GM23248 (cell line): ENCODE results near the gene CD47. TPM values are rescaled to one million over a fixed set of nuclear protein-coding genes. Genes with fewer than 3 reads are reported as not detected.
A peak's percentile ranks its signal among the peaks of the same experiment; 100 is the strongest.

ENCODE experiments used
- DNase-seq: peaks from one replicate; pipeline ENCODE4 v3.0.0-alpha.2; 2015
- H2AFZ ChIP-seq: fragments of 200-600 bp; sonication (generic); 2 replicates; pipeline ENCODE4 v1.6.1; 2016; ENCODE audit warnings: antibody characterized with exemption
- H3F3A ChIP-seq: fragments of 200-600 bp; sonication (generic); 2 replicates; pipeline ENCODE4 v1.6.1; 2016; ENCODE audit warnings: mild to moderate bottlenecking, antibody characterized with exemption, mixed run types; ENCODE audit not compliant: insufficient read depth
- H3K27ac ChIP-seq: fragments of 200-600 bp; sonication (generic); 2 replicates; pipeline ENCODE4 v1.5.1; 2016; ENCODE audit warnings: mild to moderate bottlenecking
- H3K27me3 ChIP-seq: fragments of 200-600 bp; sonication (generic); replicated peaks from 2 replicates; pipeline ENCODE4 v1.6.1; 2016; ENCODE audit warnings: mild to moderate bottlenecking; ENCODE audit not compliant: insufficient read depth
- H3K36me3 ChIP-seq: fragments of 200-600 bp; sonication (generic); 2 replicates; pipeline ENCODE4 v1.6.1; 2016; ENCODE audit warnings: low read depth, mild to moderate bottlenecking
- H3K4me1 ChIP-seq: fragments of 200-600 bp; sonication (generic); 2 replicates; pipeline ENCODE4 v1.6.1; 2016; ENCODE audit warnings: mild to moderate bottlenecking; ENCODE audit not compliant: insufficient read depth
- H3K4me2 ChIP-seq: fragments of 200-600 bp; sonication (generic); one replicate; pipeline ENCODE4 v1.6.1; 2016; ENCODE audit warnings: mild to moderate bottlenecking; ENCODE audit not compliant: unreplicated experiment
- H3K4me3 ChIP-seq: fragments of 200-600 bp; sonication (generic); 2 replicates; pipeline ENCODE4 v1.5.1; 2016; ENCODE audit warnings: mild to moderate bottlenecking
- H3K79me2 ChIP-seq: fragments of 200-600 bp; sonication (generic); 2 replicates; pipeline ENCODE4 v1.6.1; 2016; ENCODE audit warnings: mild to moderate bottlenecking; ENCODE audit not compliant: insufficient read depth
- H3K9ac ChIP-seq: fragments of 200-600 bp; sonication (generic); 2 replicates; pipeline ENCODE4 v1.6.1; 2016; ENCODE audit warnings: mild to moderate bottlenecking
- H3K9me2 ChIP-seq: fragments of 200-600 bp; sonication (generic); 2 replicates; pipeline ENCODE4 v1.6.1; 2016; ENCODE audit warnings: mixed run types, mild to moderate bottlenecking, moderate library complexity; ENCODE audit not compliant: insufficient read depth
- H3K9me3 ChIP-seq: fragments of 200-600 bp; sonication (generic); one replicate; pipeline ENCODE4 v1.6.1; 2017; ENCODE audit warnings: low read depth
- H4K20me1 ChIP-seq: fragments of 200-600 bp; sonication (generic); 2 replicates; pipeline ENCODE4 v1.6.0; 2016; ENCODE audit not compliant: insufficient read depth
- EZH2 ChIP-seq: fragments of 200-600 bp; sonication (generic); IDR thresholded peaks from 2 replicates; pipeline ENCODE4 v1.6.1; 2018; ENCODE audit warnings: antibody characterized with exemption, mild to moderate bottlenecking; ENCODE audit not compliant: insufficient read depth, poor library complexity, severe bottlenecking
- EZH2phosphoT487 ChIP-seq: fragments of 200-600 bp; sonication (generic); IDR thresholded peaks from 2 replicates; pipeline ENCODE4 v1.6.1; 2018; ENCODE audit warnings: antibody characterized with exemption, moderate library complexity, mild to moderate bottlenecking, low read depth; ENCODE audit not compliant: insufficient read depth
- WGBS, 2 experiments: methylation state at CpG; one replicate each; pipeline ENCODE4 v1.1.6; 2015 to 2017; ENCODE audit warnings: low lambda C conversion rate in 2 of 2, low coverage in 1 of 2; ENCODE audit errors: missing lambda C conversion rate in 2 of 2; 5-methylcytosine and 5-hydroxymethylcytosine counted together
- in situ Hi-C: fragments of 300-500 bp; cut with MboI; formaldehyde crosslinking; loops from 2 replicates; pipeline ENCODE4 v1.15.0; 2020
- polyA plus RNA-seq: library from polyadenylated mRNA; unstranded; fragments of >200 nt; fragmentation: Nextera tagmentation; extraction: Ambion mirVana; gene quantifications from 2 replicates; pipeline ENCODE4 v1.2.1, GENCODE V29; 2016
- total RNA-seq: library from RNA; depleted of rRNA; stranded (reverse); fragments of >200 nt; shearing (Covaris generic); gene quantifications from 2 replicates; pipeline ENCODE4 v1.2.3, GENCODE V29; 2014

The CD47 gene
- total and polyA plus RNA-seq, 2 experiments from 2014 or later, result 97.3 to 120 TPM

DNA sequence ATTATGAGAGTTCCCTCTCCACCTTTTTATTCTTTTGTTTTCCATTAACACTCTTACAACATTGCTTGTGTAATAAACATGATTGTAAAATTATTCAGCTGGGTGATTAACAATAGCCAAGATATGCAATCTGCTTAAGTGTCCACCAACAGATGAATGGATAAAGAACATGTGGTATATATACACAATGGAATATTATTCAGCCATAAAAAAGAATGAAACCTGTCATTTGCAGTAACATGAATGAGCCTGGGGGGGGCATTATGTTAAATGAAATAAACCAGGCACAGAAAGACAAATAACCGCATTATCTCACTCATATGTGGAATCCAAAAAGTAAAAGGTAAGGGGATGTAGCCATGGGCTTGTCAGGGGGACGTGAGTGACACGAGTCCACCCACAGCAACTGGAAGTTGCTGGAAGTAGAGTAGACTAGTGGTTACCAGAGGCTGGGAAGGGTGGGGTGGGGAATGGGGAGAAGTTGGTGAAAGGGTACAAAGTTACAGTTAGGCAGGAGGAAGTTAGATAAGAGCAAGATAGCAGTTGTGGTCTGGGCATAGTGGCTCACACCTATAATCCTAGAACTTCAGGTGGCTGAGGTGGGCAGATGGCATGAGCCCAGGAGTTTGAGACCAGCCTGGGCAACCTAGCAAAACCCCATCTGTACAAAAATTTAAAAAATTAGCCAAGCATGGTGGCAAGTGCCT lies 28.7 kb upstream of the CD47 start:
- no peak overlapping the region for H3K27ac ChIP-seq
- H3K36me3 ChIP-seq, result no peaks in the 10 kb centered on the region
- no peaks in the 10 kb centered on the region for H3K27me3 ChIP-seq
- no peaks in the 10 kb centered on the region for H3F3A ChIP-seq
- no peak overlapping the region for H3K4me2 ChIP-seq
- H3K9ac ChIP-seq, result no peak overlapping the region
- 97% methylated on average over 3 of the region's 3 CpGs for WGBS, 2 experiments
- no peaks in the 10 kb centered on the region for H3K9me3 ChIP-seq
- in situ Hi-C loops, result no loop called here
- peaks cover 13% of the 10 kb centered on the region; the same call in 1 of the 2 replicates for H3K4me1 ChIP-seq
- no peaks in the 10 kb centered on the region for H3K9me2 ChIP-seq
- no peak overlapping the region for H3K4me3 ChIP-seq
- DNase-seq, result no peak
- H3K79me2 ChIP-seq, result no peaks in the 10 kb centered on the region
- no peak overlapping the region for H2AFZ ChIP-seq
- TF ChIP-seq EZH2phosphoT487 (no peak), EZH2 (no peak)
- no peaks in the 10 kb centered on the region for H4K20me1 ChIP-seq

DNA sequence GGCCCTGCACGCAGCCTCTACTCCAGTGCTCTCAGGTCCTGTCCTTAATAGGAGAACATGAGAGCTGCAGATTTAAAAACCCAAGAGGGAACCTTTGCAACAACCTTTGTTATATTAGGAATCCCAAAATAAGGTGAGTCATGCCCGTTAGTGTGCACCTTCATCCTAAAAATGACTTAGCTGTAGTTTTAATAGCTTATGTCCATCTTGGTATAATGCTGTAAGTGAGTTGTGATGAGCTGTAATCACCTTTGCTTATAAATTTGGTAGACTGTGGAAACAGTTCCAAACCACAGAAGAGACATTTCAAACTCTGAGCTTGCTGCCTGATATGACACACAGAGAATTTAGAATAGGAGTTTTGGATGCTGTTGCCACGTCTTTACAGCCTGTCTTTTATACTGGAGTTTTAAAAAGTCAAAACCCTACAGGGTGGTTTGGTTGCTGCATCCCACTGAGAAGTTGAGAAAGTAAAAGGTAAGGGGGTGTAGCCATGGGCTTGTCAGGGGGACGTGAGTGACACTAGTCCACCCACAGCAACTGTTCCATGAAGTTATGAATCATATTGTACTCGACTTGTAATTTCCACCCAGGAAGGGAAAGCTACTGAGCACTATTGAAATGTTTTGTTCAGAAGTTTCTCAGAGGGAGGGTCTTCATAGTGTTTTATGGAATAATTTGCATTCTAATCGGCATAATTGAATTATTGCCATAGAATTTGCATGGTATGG lies 27.4 kb upstream of the CD47 start:
- peaks cover 13% of the 10 kb centered on the region; the same call in 1 of the 2 replicates for H3K4me1 ChIP-seq
- no peaks in the 10 kb centered on the region for H3K36me3 ChIP-seq
- H4K20me1 ChIP-seq, result no peaks in the 10 kb centered on the region
- H3K9me2 ChIP-seq, result no peaks in the 10 kb centered on the region
- no peak overlapping the region for H3K27ac ChIP-seq
- no peaks in the 10 kb centered on the region for H3K9me3 ChIP-seq
- no peak overlapping the region for H3K4me2 ChIP-seq
- H3K9ac ChIP-seq, result no peak overlapping the region
- no peak overlapping the region for H3K4me3 ChIP-seq
- no peaks in the 10 kb centered on the region for H3F3A ChIP-seq
- in situ Hi-C loops, result no loop called here
- 31 to 33% methylated on average over 6 of the region's 6 CpGs for WGBS, 2 experiments
- no peaks in the 10 kb centered on the region for H3K79me2 ChIP-seq
- H2AFZ ChIP-seq, result peak overlapping the region; percentile 40; the same call in 1 of the 2 replicates
- H3K27me3 ChIP-seq, result no peaks in the 10 kb centered on the region
- peak; percentile 35 for DNase-seq
- TF ChIP-seq EZH2 (no peak), EZH2phosphoT487 (no peak)

DNA sequence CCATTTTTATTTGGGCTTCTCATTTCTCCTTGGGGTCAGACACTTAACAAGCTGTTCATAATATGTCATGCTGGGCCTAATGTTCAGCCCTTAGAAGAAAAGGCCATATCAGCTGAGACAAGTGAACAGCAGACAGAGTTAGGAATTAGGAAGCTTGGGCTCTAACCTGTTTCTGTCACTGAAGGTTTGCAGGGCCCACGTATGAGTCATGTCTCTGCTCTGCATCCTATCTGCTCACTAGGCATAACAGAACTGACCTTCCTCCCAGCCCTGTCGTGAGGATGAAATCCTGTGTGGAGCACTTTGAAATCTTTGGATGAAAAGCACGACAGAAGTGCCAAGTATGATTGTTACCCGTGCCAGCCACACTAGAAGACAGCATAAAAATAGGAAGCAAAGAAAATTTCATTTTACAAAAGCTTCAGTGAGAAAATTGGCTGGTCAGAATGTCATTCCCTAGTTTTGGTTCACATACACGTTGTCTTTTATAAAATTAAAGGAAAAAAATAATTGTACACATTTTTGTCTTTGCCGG lies 26.5 kb upstream of the CD47 start:
- Histone ChIP-seq H3K4me1 (peaks cover 13% of the 10 kb centered on the region; the same call in 1 of the 2 replicates), H3K36me3 (no peaks in the 10 kb centered on the region), H3F3A (no peaks in the 10 kb centered on the region), H3K4me3 (no peak overlapping the region), H3K27me3 (no peaks in the 10 kb centered on the region), H3K27ac (no peak overlapping the region), H4K20me1 (no peaks in the 10 kb centered on the region), H3K4me2 (no peak overlapping the region), H3K9me2 (no peaks in the 10 kb centered on the region), H2AFZ (no peak overlapping the region), H3K79me2 (no peaks in the 10 kb centered on the region), H3K9me3 (no peaks in the 10 kb centered on the region), H3K9ac (no peak overlapping the region)
- TF ChIP-seq EZH2phosphoT487 (no peak), EZH2 (no peak)
- in situ Hi-C loops, result no loop called here
- 4 to 10% methylated on average over 6 of the region's 6 CpGs for WGBS, 2 experiments
- peak; percentile 58 for DNase-seq

DNA sequence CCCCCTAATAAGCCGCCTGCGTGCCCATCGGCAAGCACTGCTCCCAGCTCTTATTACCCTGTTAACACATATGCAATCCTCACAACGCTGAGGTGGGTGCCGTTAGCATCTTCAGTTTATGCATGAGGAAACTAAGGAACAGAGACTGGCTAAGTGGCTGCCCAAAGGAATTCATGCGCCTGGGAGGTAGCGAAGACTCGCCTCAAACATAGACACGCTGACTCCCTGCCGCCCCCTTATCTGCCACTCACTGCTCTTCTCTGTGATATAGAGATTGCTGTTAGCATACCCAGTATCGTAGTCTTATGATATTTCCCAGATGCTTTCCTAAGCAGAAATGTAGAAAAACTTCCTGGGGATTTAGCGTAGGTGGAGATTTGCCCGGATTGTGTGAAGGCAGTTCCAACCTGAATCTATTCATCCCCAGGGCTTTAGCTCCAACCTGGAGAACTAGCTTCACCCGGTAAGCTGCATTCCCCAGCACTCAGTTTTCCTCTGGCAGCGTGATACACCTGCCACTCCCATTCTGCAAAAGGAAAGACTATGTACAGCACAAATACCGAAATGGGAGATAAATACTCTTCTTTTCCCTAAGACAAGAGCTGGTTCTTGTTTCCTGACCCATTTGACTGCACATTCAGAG lies 23.7 kb upstream of the CD47 start:
- Histone ChIP-seq H3K9me3 (no peaks in the 10 kb centered on the region), H3K27me3 (no peaks in the 10 kb centered on the region), H3K4me2 (no peak overlapping the region), H3K79me2 (no peaks in the 10 kb centered on the region), H2AFZ (no peak overlapping the region), H4K20me1 (no peaks in the 10 kb centered on the region), H3K4me3 (no peak overlapping the region), H3K9ac (no peak overlapping the region), H3K36me3 (no peaks in the 10 kb centered on the region), H3F3A (no peaks in the 10 kb centered on the region), H3K9me2 (no peaks in the 10 kb centered on the region), H3K27ac (no peak overlapping the region), H3K4me1 (peaks cover 13% of the 10 kb centered on the region; the same call in 1 of the 2 replicates)
- TF ChIP-seq EZH2, result no peak
- no peak for TF ChIP-seq EZH2phosphoT487
- in situ Hi-C loops, result no loop called here
- WGBS, 2 experiments, result 84 to 87% methylated on average over 16 of the region's 16 CpGs
- DNase-seq, result no peak
